ENCODE measurements around the gene SYNE2. TPM values are rescaled to one million over a fixed set of nuclear protein-coding genes. Genes with fewer than 3 reads are reported as not detected.

Gene SYNE2
- total RNA-seq, 1 experiment from 2014 or later, result 67.4 TPM

DNA sequence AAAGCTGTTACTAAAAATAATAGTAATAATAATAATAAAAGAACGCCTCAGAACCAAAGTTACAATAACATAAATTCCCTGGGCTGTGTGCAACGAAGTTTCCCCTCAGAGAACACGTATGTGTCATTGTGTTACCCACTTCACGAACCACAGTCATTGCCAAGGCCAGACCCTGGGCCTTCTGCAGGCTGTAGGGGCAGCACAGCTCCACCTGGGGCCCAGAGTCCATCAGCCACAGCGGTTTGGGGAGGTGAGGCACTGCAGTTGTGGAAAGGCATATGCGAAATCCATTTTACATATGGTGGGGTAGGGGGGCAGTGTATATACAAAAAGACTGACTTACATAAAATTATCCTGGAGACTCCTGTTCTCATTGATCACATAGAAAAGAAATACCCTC lies 385.2 kb downstream of the SYNE2 start:
- Mint-ChIP-seq H3K9me3 (ENCODE audit: unreplicated experiment) (no peaks in the 10 kb centered on the region), H3K36me3 (ENCODE audit: insufficient read depth, unreplicated experiment) (no peaks in the 10 kb centered on the region), H3K4me1 (ENCODE audit: insufficient read depth, unreplicated experiment) (peaks cover 9% of the 10 kb centered on the region), H3K4me3 (ENCODE audit: unreplicated experiment) (no peak overlapping the region), H3K27ac (ENCODE audit: low read depth, unreplicated experiment) (no peak overlapping the region), H3K27me3 (ENCODE audit: insufficient read depth, unreplicated experiment) (no peaks in the 10 kb centered on the region)
- intact Hi-C loops (cut with micrococcal nuclease), result loop anchor here (10.0 kb wide), 1 partner anchor 57 kb away; the partner anchor contains the start of gene ESR2
- no peak for DNase-seq (ENCODE audit: unreplicated experiment)
- BruUV-seq (replicated peaks), result no TSS peak
- CTCF ChIA-PET, result interaction anchor here (0.6 kb wide), 2 partner anchors 65 to 131 kb away, joined by 3 to 4 read pairs; no protein-coding TSS in a partner anchor
- TF ChIP-seq CTCF (IDR thresholded peaks at IDR 0.05; ENCODE audit: unreplicated experiment), result no peak
- POLR2A ChIA-PET, result no interaction called here

GRCh38 chr14:64238631-64239030 lies 385.8 kb downstream of the SYNE2 start:
- H3K9me3 Mint-ChIP-seq (ENCODE audit: unreplicated experiment), result no peaks in the 10 kb centered on the region
- no peak overlapping the region for H3K27ac Mint-ChIP-seq (ENCODE audit: low read depth, unreplicated experiment)
- no peak overlapping the region for H3K4me3 Mint-ChIP-seq (ENCODE audit: unreplicated experiment)
- no peaks in the 10 kb centered on the region for H3K36me3 Mint-ChIP-seq (ENCODE audit: insufficient read depth, unreplicated experiment)
- no peaks in the 10 kb centered on the region for H3K27me3 Mint-ChIP-seq (ENCODE audit: insufficient read depth, unreplicated experiment)
- TF ChIP-seq CTCF (IDR thresholded peaks at IDR 0.05; ENCODE audit: unreplicated experiment), result no peak
- CTCF ChIA-PET, result no interaction called here
- POLR2A ChIA-PET, result interaction anchor here (0.6 kb wide), 1 partner anchor 185 kb away, joined by 4 read pairs; no protein-coding TSS in a partner anchor
- intact Hi-C loops (cut with micrococcal nuclease), result loop anchor here (10.0 kb wide), 1 partner anchor 56 kb away; the partner anchor contains the start of gene ESR2
- BruUV-seq (replicated peaks), result no TSS peak
- no peak for DNase-seq (ENCODE audit: unreplicated experiment)
- H3K4me1 Mint-ChIP-seq (ENCODE audit: insufficient read depth, unreplicated experiment), result peaks cover 9% of the 10 kb centered on the region

DNA sequence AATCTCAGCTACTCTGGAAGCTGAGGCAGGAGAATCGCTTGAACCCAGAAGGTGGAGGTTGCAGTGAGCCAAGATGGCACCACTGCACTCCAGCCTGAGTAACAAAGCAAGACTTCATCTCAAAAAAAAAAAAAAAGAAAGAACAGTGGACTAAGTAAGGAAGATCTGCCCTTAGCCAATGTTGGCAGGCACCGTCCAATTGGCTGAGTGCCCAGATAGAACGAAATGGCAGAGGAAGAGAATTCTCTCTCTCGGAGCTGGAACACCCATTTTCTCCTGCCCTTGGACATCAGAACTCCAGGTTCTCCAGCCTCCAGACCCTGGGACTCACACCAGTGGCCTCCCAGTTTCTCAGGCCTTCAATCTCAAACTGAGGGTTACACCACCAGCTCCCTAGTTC lies 391.5 kb downstream of the SYNE2 start:
- Mint-ChIP-seq H3K4me1 (ENCODE audit: insufficient read depth, unreplicated experiment) (no peaks in the 10 kb centered on the region), H3K9me3 (ENCODE audit: unreplicated experiment) (no peaks in the 10 kb centered on the region), H3K4me3 (ENCODE audit: unreplicated experiment) (no peak overlapping the region), H3K27ac (ENCODE audit: low read depth, unreplicated experiment) (no peak overlapping the region), H3K36me3 (ENCODE audit: insufficient read depth, unreplicated experiment) (no peaks in the 10 kb centered on the region), H3K27me3 (ENCODE audit: insufficient read depth, unreplicated experiment) (no peaks in the 10 kb centered on the region)
- no TSS peak for BruUV-seq (replicated peaks)
- CTCF ChIA-PET, result interaction anchor here (0.6 to 1.3 kb wide), 2 partner anchors 15 to 59 kb away, joined by 3 to 4 read pairs; no protein-coding TSS in a partner anchor
- POLR2A ChIA-PET, result no interaction called here
- no peak for TF ChIP-seq CTCF (IDR thresholded peaks at IDR 0.05; ENCODE audit: unreplicated experiment)
- intact Hi-C loops (cut with micrococcal nuclease), result no loop called here
- peak; percentile 55 for DNase-seq (ENCODE audit: unreplicated experiment)

DNA sequence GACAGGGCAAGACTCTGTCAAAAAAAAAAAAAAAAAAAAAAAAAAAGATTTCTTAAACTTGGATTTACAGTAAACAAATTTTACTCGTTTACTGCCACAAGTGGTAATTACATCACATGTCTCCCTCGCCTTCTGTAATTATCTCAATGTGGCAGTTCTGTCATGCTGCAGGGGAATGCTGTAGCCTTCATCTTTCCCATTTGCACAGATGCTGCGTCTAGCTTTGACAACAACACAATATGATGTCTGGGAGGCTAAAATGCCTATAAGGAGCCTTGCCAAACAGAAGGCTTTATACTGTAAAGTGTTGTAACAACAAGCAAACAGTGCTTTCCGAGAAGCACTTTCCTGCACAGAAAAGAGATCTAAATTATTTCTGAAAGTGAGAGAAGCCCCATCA lies 392.7 kb downstream of the SYNE2 start:
- Mint-ChIP-seq H3K36me3 (ENCODE audit: insufficient read depth, unreplicated experiment) (no peaks in the 10 kb centered on the region), H3K27me3 (ENCODE audit: insufficient read depth, unreplicated experiment) (no peaks in the 10 kb centered on the region), H3K4me1 (ENCODE audit: insufficient read depth, unreplicated experiment) (no peaks in the 10 kb centered on the region), H3K27ac (ENCODE audit: low read depth, unreplicated experiment) (no peak overlapping the region), H3K9me3 (ENCODE audit: unreplicated experiment) (no peaks in the 10 kb centered on the region), H3K4me3 (ENCODE audit: unreplicated experiment) (no peak overlapping the region)
- CTCF ChIA-PET, result interaction anchor here (0.6 kb wide), 1 partner anchor 96 kb away, joined by 4 read pairs; no protein-coding TSS in a partner anchor
- no TSS peak for BruUV-seq (replicated peaks)
- no peak for DNase-seq (ENCODE audit: unreplicated experiment)
- intact Hi-C loops (cut with micrococcal nuclease), result no loop called here
- POLR2A ChIA-PET, result no interaction called here
- TF ChIP-seq CTCF (IDR thresholded peaks at IDR 0.05; ENCODE audit: unreplicated experiment), result no peak

Measured in MCF 10A (cell line).